Mammary epithelial cell (primary cell): Measurements from ENCODE around the gene CSTPP1.

Source experiments
- CTCF ChIP-seq, 2 donors: IDR thresholded peaks in 1 of 2; conservative IDR thresholded peaks in 1 of 2; 2 replicates each; pipeline ENCODE4 v1.5.1; 2011 to 2012; ENCODE audit warnings: inconsistent platforms in 2 of 2, low read length in 2 of 2, mild to moderate bottlenecking in 2 of 2, control low read depth in 1 of 2, low read depth in 1 of 2; ENCODE audit not compliant: insufficient read depth in 1 of 2; ENCODE audit errors: extremely low read depth in 1 of 2
- EZH2 ChIP-seq: IDR thresholded peaks from 2 replicates; pipeline ENCODE4 v1.6.1; 2012; ENCODE audit warnings: low read length, inconsistent platforms, borderline replicate concordance

GRCh38 chr11:46916286-46917108 lies 20.1 kb upstream of the CSTPP1 start:
- peak in 1 of 2 donors; percentile 15 for TF ChIP-seq CTCF (conservative IDR thresholded peaks at IDR 0.05 in 1 of 2, IDR thresholded peaks at IDR 0.05 in 1 of 2; ENCODE audit: extremely low read depth in 1 of 2, insufficient read depth in 1 of 2, low read depth in 1 of 2, low read length in 2 of 2)
- no peak for TF ChIP-seq EZH2
